Measurements from ENCODE around the gene SLC35F4. TPM values are rescaled to one million over a fixed set of nuclear protein-coding genes. Genes with fewer than 3 reads are reported as not detected.

Gene SLC35F4
- total and polyA plus RNA-seq, 4 donors = not detected

GRCh38 chr14:57567220-57567619 is 298.7 kb downstream of the SLC35F4 start:
- no peak for ATAC-seq (ENCODE audit: low FRiP score)
- Histone ChIP-seq H3K9me3 (ENCODE audit: control insufficient read depth, low read length) (peaks cover 1% of the 10 kb centered on the region), H3K36me3 (ENCODE audit: control insufficient read depth in 1 of 2, insufficient read depth in 2 of 2, low read length in 1 of 2) (no peaks in the 10 kb centered on the region), H3K4me3 (ENCODE audit: low read length in 2 of 2) (no peak overlapping the region), H3K27ac (ENCODE audit: low read depth in 1 of 2, low read length in 2 of 2) (no peak overlapping the region), H3K4me1 (ENCODE audit: control insufficient read depth in 1 of 2, insufficient read depth in 2 of 2, low read length in 2 of 2) (no peaks in the 10 kb centered on the region), H3K27me3 (ENCODE audit: control insufficient read depth in 1 of 2, insufficient read depth in 2 of 2, low read length in 1 of 2) (no peaks in the 10 kb centered on the region)
- 90 to 91% methylated on average over 2 of the region's 2 CpGs for WGBS, 2 donors
- intact Hi-C loops (cut with DNase I) = no loop called here
- DNase-seq = no peak

GRCh38 chr14:57560681-57561080 is 305.2 kb downstream of the SLC35F4 start:
- H3K4me3 ChIP-seq (ENCODE audit: low read length in 2 of 2) = no peak overlapping the region
- no peaks in the 10 kb centered on the region for H3K36me3 ChIP-seq (ENCODE audit: control insufficient read depth in 1 of 2, insufficient read depth in 2 of 2, low read length in 1 of 2)
- H3K27ac ChIP-seq (ENCODE audit: low read depth in 1 of 2, low read length in 2 of 2) = no peak overlapping the region
- intact Hi-C loops (cut with DNase I) = no loop called here
- ATAC-seq (ENCODE audit: low FRiP score) (no peak), DNase-seq (no peak)
- peaks cover 1% of the 10 kb centered on the region for H3K9me3 ChIP-seq (ENCODE audit: control insufficient read depth, low read length)
- H3K4me1 ChIP-seq (ENCODE audit: control insufficient read depth in 1 of 2, insufficient read depth in 2 of 2, low read length in 2 of 2) = no peaks in the 10 kb centered on the region
- no peaks in the 10 kb centered on the region for H3K27me3 ChIP-seq (ENCODE audit: control insufficient read depth in 1 of 2, insufficient read depth in 2 of 2, low read length in 1 of 2)
- WGBS, 2 donors = 93 to 95% methylated on average over 3 of the region's 3 CpGs

- Histone ChIP-seq H3K4me1 (ENCODE audit: control insufficient read depth in 1 of 2, insufficient read depth in 2 of 2, low read length in 2 of 2) (no peaks in the 10 kb centered on the region), H3K36me3 (ENCODE audit: control insufficient read depth in 1 of 2, insufficient read depth in 2 of 2, low read length in 1 of 2) (no peaks in the 10 kb centered on the region), H3K27ac (ENCODE audit: low read depth in 1 of 2, low read length in 2 of 2) (no peak overlapping the region), H3K4me3 (ENCODE audit: low read length in 2 of 2) (no peak overlapping the region), H3K27me3 (ENCODE audit: control insufficient read depth in 1 of 2, insufficient read depth in 2 of 2, low read length in 1 of 2) (no peaks in the 10 kb centered on the region), H3K9me3 (ENCODE audit: control insufficient read depth, low read length) (peaks cover 1% of the 10 kb centered on the region)
- 66 to 71% methylated on average over 5 of the region's 5 CpGs for WGBS, 2 donors
- intact Hi-C loops (cut with DNase I) = no loop called here
- DNase-seq (no peak), ATAC-seq (ENCODE audit: low FRiP score) (no peak)
These were observed 306.3 kb downstream of the SLC35F4 start for GRCh38 chr14:57559576-57559975.

GRCh38 chr14:57549765-57550420 is 316.0 kb downstream of the SLC35F4 start:
- no peak for DNase-seq
- 77 to 86% methylated on average over 4 of the region's 4 CpGs for WGBS, 2 donors
- no peak overlapping the region for H3K27ac ChIP-seq (ENCODE audit: low read depth in 1 of 2, low read length in 2 of 2)
- no peaks in the 10 kb centered on the region for H3K36me3 ChIP-seq (ENCODE audit: control insufficient read depth in 1 of 2, insufficient read depth in 2 of 2, low read length in 1 of 2)
- no peaks in the 10 kb centered on the region for H3K27me3 ChIP-seq (ENCODE audit: control insufficient read depth in 1 of 2, insufficient read depth in 2 of 2, low read length in 1 of 2)
- no peaks in the 10 kb centered on the region for H3K9me3 ChIP-seq (ENCODE audit: control insufficient read depth, low read length)
- no peak overlapping the region for H3K4me3 ChIP-seq (ENCODE audit: low read length in 2 of 2)
- no peaks in the 10 kb centered on the region for H3K4me1 ChIP-seq (ENCODE audit: control insufficient read depth in 1 of 2, insufficient read depth in 2 of 2, low read length in 2 of 2)
- intact Hi-C loops (cut with DNase I) = no loop called here
- ATAC-seq (ENCODE audit: low FRiP score) = no peak

GRCh38 chr14:57549016-57549564 is 316.8 kb downstream of the SLC35F4 start:
- H3K27ac ChIP-seq (ENCODE audit: low read depth in 1 of 2, low read length in 2 of 2) = no peak overlapping the region
- no peak overlapping the region for H3K4me3 ChIP-seq (ENCODE audit: low read length in 2 of 2)
- no peaks in the 10 kb centered on the region for H3K27me3 ChIP-seq (ENCODE audit: control insufficient read depth in 1 of 2, insufficient read depth in 2 of 2, low read length in 1 of 2)
- no peaks in the 10 kb centered on the region for H3K36me3 ChIP-seq (ENCODE audit: control insufficient read depth in 1 of 2, insufficient read depth in 2 of 2, low read length in 1 of 2)
- no peaks in the 10 kb centered on the region for H3K9me3 ChIP-seq (ENCODE audit: control insufficient read depth, low read length)
- no peak for ATAC-seq (ENCODE audit: low FRiP score)
- WGBS, 2 donors = 62 to 70% methylated on average over 2 of the region's 2 CpGs
- DNase-seq = no peak
- no peaks in the 10 kb centered on the region for H3K4me1 ChIP-seq (ENCODE audit: control insufficient read depth in 1 of 2, insufficient read depth in 2 of 2, low read length in 2 of 2)
- intact Hi-C loops (cut with DNase I) = no loop called here

- DNase-seq (no peak), ATAC-seq (ENCODE audit: low FRiP score) (no peak)
- no peak overlapping the region for H3K27ac ChIP-seq (ENCODE audit: low read depth in 1 of 2, low read length in 2 of 2)
- H3K27me3 ChIP-seq (ENCODE audit: control insufficient read depth in 1 of 2, insufficient read depth in 2 of 2, low read length in 1 of 2) = no peaks in the 10 kb centered on the region
- WGBS, 2 donors = 78% methylated on average over 2 of the region's 2 CpGs
- H3K4me1 ChIP-seq (ENCODE audit: control insufficient read depth in 1 of 2, insufficient read depth in 2 of 2, low read length in 2 of 2) = no peaks in the 10 kb centered on the region
- no peak overlapping the region for H3K4me3 ChIP-seq (ENCODE audit: low read length in 2 of 2)
- H3K36me3 ChIP-seq (ENCODE audit: control insufficient read depth in 1 of 2, insufficient read depth in 2 of 2, low read length in 1 of 2) = no peaks in the 10 kb centered on the region
- H3K9me3 ChIP-seq (ENCODE audit: control insufficient read depth, low read length) = no peaks in the 10 kb centered on the region
- intact Hi-C loops (cut with DNase I) = no loop called here
These were observed 318.8 kb downstream of the SLC35F4 start for GRCh38 chr14:57547131-57547530.

GRCh38 chr14:57533214-57533613 is 332.7 kb downstream of the SLC35F4 start:
- 69% methylated on average over 1 of the region's 1 CpG for WGBS, 2 donors
- no peak overlapping the region for H3K27ac ChIP-seq (ENCODE audit: low read depth in 1 of 2, low read length in 2 of 2)
- intact Hi-C loops (cut with DNase I) = loop anchor here (1.0 to 2.0 kb wide), 2 partner anchors 539 to 540 kb away; no protein-coding TSS in a partner anchor
- H3K36me3 ChIP-seq (ENCODE audit: control insufficient read depth in 1 of 2, insufficient read depth in 2 of 2, low read length in 1 of 2) = no peaks in the 10 kb centered on the region
- no peak for ATAC-seq (ENCODE audit: low FRiP score)
- no peaks in the 10 kb centered on the region for H3K9me3 ChIP-seq (ENCODE audit: control insufficient read depth, low read length)
- no peaks in the 10 kb centered on the region for H3K4me1 ChIP-seq (ENCODE audit: control insufficient read depth in 1 of 2, insufficient read depth in 2 of 2, low read length in 2 of 2)
- no peak for DNase-seq
- H3K27me3 ChIP-seq (ENCODE audit: control insufficient read depth in 1 of 2, insufficient read depth in 2 of 2, low read length in 1 of 2) = no peaks in the 10 kb centered on the region
- no peak overlapping the region for H3K4me3 ChIP-seq (ENCODE audit: low read length in 2 of 2)

- no peak for ATAC-seq (ENCODE audit: low FRiP score)
- no peak overlapping the region for H3K4me3 ChIP-seq (ENCODE audit: low read length in 2 of 2)
- intact Hi-C loops (cut with DNase I) = no loop called here
- DNase-seq = no peak
- H3K36me3 ChIP-seq (ENCODE audit: control insufficient read depth in 1 of 2, insufficient read depth in 2 of 2, low read length in 1 of 2) = no peaks in the 10 kb centered on the region
- H3K9me3 ChIP-seq (ENCODE audit: control insufficient read depth, low read length) = no peaks in the 10 kb centered on the region
- H3K27me3 ChIP-seq (ENCODE audit: control insufficient read depth in 1 of 2, insufficient read depth in 2 of 2, low read length in 1 of 2) = no peaks in the 10 kb centered on the region
- no peak overlapping the region for H3K27ac ChIP-seq (ENCODE audit: low read depth in 1 of 2, low read length in 2 of 2)
- no peaks in the 10 kb centered on the region for H3K4me1 ChIP-seq (ENCODE audit: control insufficient read depth in 1 of 2, insufficient read depth in 2 of 2, low read length in 2 of 2)
These were observed 335.3 kb downstream of the SLC35F4 start for GRCh38 chr14:57530571-57530970.

- DNase-seq (no peak), ATAC-seq (ENCODE audit: low FRiP score) (no peak)
- Histone ChIP-seq H3K27ac (ENCODE audit: low read depth in 1 of 2, low read length in 2 of 2) (no peak overlapping the region), H3K9me3 (ENCODE audit: control insufficient read depth, low read length) (no peaks in the 10 kb centered on the region), H3K27me3 (ENCODE audit: control insufficient read depth in 1 of 2, insufficient read depth in 2 of 2, low read length in 1 of 2) (no peaks in the 10 kb centered on the region), H3K36me3 (ENCODE audit: control insufficient read depth in 1 of 2, insufficient read depth in 2 of 2, low read length in 1 of 2) (no peaks in the 10 kb centered on the region), H3K4me3 (ENCODE audit: low read length in 2 of 2) (no peak overlapping the region), H3K4me1 (ENCODE audit: control insufficient read depth in 1 of 2, insufficient read depth in 2 of 2, low read length in 2 of 2) (no peaks in the 10 kb centered on the region)
- WGBS, 2 donors = 47 to 51% methylated on average over 3 of the region's 3 CpGs
- intact Hi-C loops (cut with DNase I) = no loop called here
These were observed 338.9 kb downstream of the SLC35F4 start for GRCh38 chr14:57526942-57527341.

All from aorta (tissue), 5 donors.